ENCODE data around the gene ADAM11.

- TF ChIP-seq CTCF (conservative IDR thresholded peaks at IDR 0.05) (no peak), EZH2 (IDR thresholded peaks at IDR 0.05; ENCODE audit: low read depth) (no peak)
These were observed 39.6 kb downstream of the ADAM11 start for GRCh38 chr17:44798356-44798755.

All from PC-9 (cell line).